Caki2 (cell line): ENCODE results near the gene MYO5C. TPM values are rescaled to one million over a fixed set of nuclear protein-coding genes. Genes with fewer than 3 reads are reported as not detected.
"Not testable (repeated sequence)": the region's sequence is repeated elsewhere in the genome, so short reads cannot be mapped to it uniquely, and the experiment has no call there.

Experiments used
- DNase-seq: peaks from one replicate; pipeline ENCODE4 v3.0.0-alpha.2; 2015; ENCODE audit warnings: low read depth
- in situ Hi-C: cut with HindIII; loops from 2 replicates; pipeline ENCODE4 v1.10.0; 2016; ENCODE audit warnings: low sequenced_read_pairs, low pct_unique_long_range_greater_than_20kb, mixed read lengths
- total RNA-seq: library from RNA; depleted of rRNA; stranded (reverse); fragments of >200 nt; shearing (Covaris generic); gene quantifications from 2 replicates; pipeline ENCODE4 v1.2.3, GENCODE V29; 2014; ENCODE audit warnings: low replicate concordance

The MYO5C gene
- total RNA-seq, 1 experiment from 2014 or later: 1.6 TPM

- in situ Hi-C loops: no loop called here
Observed at GRCh38 chr15:52256366-52256765, 39.2 kb downstream of the MYO5C start.

GRCh38 chr15:52255935-52256334 is 39.7 kb downstream of the MYO5C start:
- DNase-seq: no peak
- in situ Hi-C loops: no loop called here

More at GRCh38 chr15:52256366-52256765, 39.2 kb downstream of the MYO5C start:
- DNase-seq: peak; percentile 80

GRCh38 chr15:52255008-52255407 is 40.6 kb downstream of the MYO5C start:
- DNase-seq: peak; percentile 26
- in situ Hi-C loops: no loop called here

- in situ Hi-C loops: no loop called here
- no peak for DNase-seq
Observed at GRCh38 chr15:52254391-52254790, 41.2 kb downstream of the MYO5C start.

- in situ Hi-C loops: no loop called here
- DNase-seq: peak; percentile 79
Observed at GRCh38 chr15:52252781-52253180, 42.8 kb downstream of the MYO5C start.

- in situ Hi-C loops: no loop called here
- no peak for DNase-seq
Observed at GRCh38 chr15:52251144-52251860, 44.3 kb downstream of the MYO5C start.

- no peak for DNase-seq
- in situ Hi-C loops: no loop called here
Observed at GRCh38 chr15:52247461-52247860, 48.1 kb downstream of the MYO5C start.

GRCh38 chr15:52246686-52247431 is 48.7 kb downstream of the MYO5C start:
- no peak for DNase-seq
- in situ Hi-C loops: no loop called here

GRCh38 chr15:52243697-52244555 is 51.7 kb downstream of the MYO5C start:
- no peak for DNase-seq
- in situ Hi-C loops: no loop called here

- no peak for DNase-seq
- in situ Hi-C loops: no loop called here
Observed at GRCh38 chr15:52243286-52243685, 52.3 kb downstream of the MYO5C start.

GRCh38 chr15:52241489-52241888 is 54.1 kb downstream of the MYO5C start:
- in situ Hi-C loops: no loop called here
- DNase-seq: no peak

- in situ Hi-C loops: no loop called here
- DNase-seq: no peak
Observed at GRCh38 chr15:52240166-52240565, 55.4 kb downstream of the MYO5C start.

- in situ Hi-C loops, DNase-seq: not testable (repeated sequence)
Observed at GRCh38 chr15:52238989-52239525, 56.5 kb downstream of the MYO5C start.

GRCh38 chr15:52238149-52238548 is 57.5 kb downstream of the MYO5C start:
- DNase-seq: no peak
- in situ Hi-C loops: no loop called here

- no peak for DNase-seq
- in situ Hi-C loops: no loop called here
Observed at GRCh38 chr15:52236013-52236412, 59.6 kb downstream of the MYO5C start.

GRCh38 chr15:52234596-52235541 is 60.7 kb downstream of the MYO5C start:
- in situ Hi-C loops: no loop called here
- DNase-seq: no peak

- in situ Hi-C loops: no loop called here
- DNase-seq: no peak
Observed at GRCh38 chr15:52233405-52233804, 62.2 kb downstream of the MYO5C start.

GRCh38 chr15:52232327-52232726 is 63.3 kb downstream of the MYO5C start:
- in situ Hi-C loops: no loop called here
- no peak for DNase-seq
